ENCODE data around the gene TPST2. TPM values are rescaled to one million over a fixed set of nuclear protein-coding genes. Genes with fewer than 3 reads are reported as not detected.

Gene TPST2
- total RNA-seq, 1 experiment from 2014 or later = 50.1 TPM

- Histone ChIP-seq H3K9ac (ENCODE audit: extremely low read depth, insufficient read length, low read length) (no peak overlapping the region), H3K4ac (ENCODE audit: low read depth, low read length) (no peak overlapping the region), H2BK12ac (ENCODE audit: insufficient read length, low read depth, low read length) (no peak overlapping the region), H3K56ac (ENCODE audit: insufficient read length, low read depth, low read length) (no peak overlapping the region), H3K23ac (ENCODE audit: insufficient read length, low read depth, low read length) (no peak overlapping the region), H4K8ac (replicated peaks; ENCODE audit: insufficient read length, low read depth, low read length) (no peak overlapping the region), H3K27me3 (ENCODE audit: insufficient read depth, low read length) (peaks cover 6% of the 10 kb centered on the region; the same call in 1 of the 2 replicates), H4K20me1 (ENCODE audit: control insufficient read depth, insufficient read depth, insufficient read length) (no peaks in the 10 kb centered on the region), H3K9me3 (ENCODE audit: control insufficient read depth, low read depth, low read length) (no peaks in the 10 kb centered on the region), H2BK15ac (ENCODE audit: low read depth, low read length) (no peak overlapping the region), H3T11ph (ENCODE audit: low read length) (no peak overlapping the region), H3K79me2 (ENCODE audit: insufficient read depth, low read length) (no peaks in the 10 kb centered on the region), H3K79me1 (ENCODE audit: insufficient read depth, low read depth, low read length, poor library complexity, severe bottlenecking) (no peaks in the 10 kb centered on the region), H3K27ac (ENCODE audit: insufficient read length, low read depth, low read length) (no peak overlapping the region), H4K91ac (ENCODE audit: insufficient read length, low read depth, low read length) (no peak overlapping the region), H2BK5ac (ENCODE audit: insufficient read length, low read length) (no peak overlapping the region), H2BK120ac (ENCODE audit: low read depth, low read length, poor library complexity, severe bottlenecking) (no peak overlapping the region), H4K5ac (ENCODE audit: insufficient read length, low read depth, low read length) (no peak overlapping the region), H3K18ac (ENCODE audit: insufficient read length, low read depth, low read length) (no peak overlapping the region), H2AFZ (ENCODE audit: low read length) (no peak overlapping the region), H3K23me2 (ENCODE audit: insufficient read length, low read depth, low read length, poor library complexity, severe bottlenecking) (no peaks in the 10 kb centered on the region), H2AK5ac (ENCODE audit: insufficient read length, low read length) (no peak overlapping the region), H3K4me2 (ENCODE audit: insufficient read depth, insufficient read length, low read length) (no peak overlapping the region), H3K4me1 (ENCODE audit: insufficient read depth, low read length) (peaks cover 14% of the 10 kb centered on the region; the same call in 1 of the 2 replicates), H2BK20ac (ENCODE audit: low read depth, low read length, poor library complexity, severe bottlenecking) (no peak overlapping the region), H3K14ac (ENCODE audit: insufficient read depth, low read length) (no peak overlapping the region)
- Mint-ChIP-seq H3K27ac (no peak overlapping the region), H3K4me1 (peaks cover 52 to 54% of the 10 kb centered on the region in 2 experiments), H3K4me3 (no peak overlapping the region; a peak in 1 of 5 replicates), H3K9me3 (no peaks in the 10 kb centered on the region; a peak in 1 of 5 replicates), H3K36me3 (ENCODE audit: insufficient read depth in 1 of 3, low read depth in 3 of 3) (no peaks in the 10 kb centered on the region; a peak in 1 of 7 replicates), H3K27me3 (ENCODE audit: low read depth) (peaks cover 44% of the 10 kb centered on the region)
- WGBS (ENCODE audit: extremely low coverage, insufficient read length, low lambda C conversion rate) = 100% methylated on average over 1 of the region's 2 CpGs
- TF ChIP-seq CTCF (conservative IDR thresholded peaks at IDR 0.05) = no peak
- DNase-seq = no peak
Measured at GRCh38 chr22:26609287-26609686, 19.4 kb upstream of the TPST2 start.

Data from H9 (cell line).